HG02870 (cell line): ENCODE data around the gene POTEB3.
"Not testable (repeated sequence)": the region's sequence is repeated elsewhere in the genome, so short reads cannot be mapped to it uniquely, and the experiment has no call there.

ENCODE experiments used
- ATAC-seq: cut with Tn5 transposase; IDR thresholded peaks from one replicate; pipeline ENCODE4 v1.9.1; 2021; ENCODE audit warnings: mild to moderate bottlenecking, moderate library complexity; ENCODE audit not compliant: unreplicated experiment

The POTEB3 gene

DNA sequence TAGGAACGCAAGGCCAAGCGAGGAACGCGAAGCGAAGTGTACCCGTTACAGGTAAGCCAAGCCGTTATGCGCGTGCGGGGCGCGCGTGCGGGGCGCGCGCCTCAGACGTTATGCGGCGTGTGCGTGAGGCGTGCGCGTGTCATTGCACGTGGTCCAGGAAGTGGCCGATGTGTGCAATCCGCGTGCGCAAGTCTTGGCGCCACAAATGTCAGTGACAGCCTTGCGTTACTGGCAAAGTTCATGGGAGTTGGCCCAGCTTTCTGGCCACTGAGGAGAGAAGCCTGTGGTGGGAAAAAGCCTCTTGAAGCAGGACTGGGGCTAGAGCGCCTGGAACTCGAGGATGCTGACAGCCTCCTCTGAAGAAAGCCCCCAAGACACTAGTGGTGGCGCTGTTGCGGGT lies at the start of gene POTEB3:
TSS of gene POTEB3 (minus strand) at position 101 of the 400 bp plus-strand sequence. CDS start 488 bp downstream, outside the sequence.
- ATAC-seq, result not testable (repeated sequence)

DNA sequence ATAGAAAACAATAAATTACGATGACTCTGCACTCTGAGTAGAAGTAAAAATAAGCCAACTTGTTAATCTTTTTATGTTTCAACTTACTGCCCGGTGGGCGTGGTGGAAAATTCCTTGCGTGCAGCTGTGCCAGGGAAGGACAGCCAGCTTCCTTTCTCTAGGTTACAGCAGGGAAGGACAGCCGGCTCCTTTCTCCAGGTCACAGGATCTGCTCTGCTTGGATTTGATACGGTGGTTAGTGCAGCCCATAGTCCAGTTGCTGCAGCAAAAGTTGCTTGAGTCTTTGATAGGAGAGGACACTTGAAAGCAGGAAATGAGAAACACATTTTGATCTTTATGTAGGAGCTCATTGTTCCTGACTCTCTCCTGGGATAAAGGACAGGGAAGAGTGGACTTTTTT lies 13.4 kb upstream of the POTEB3 start:
- ATAC-seq, result not testable (repeated sequence)

DNA sequence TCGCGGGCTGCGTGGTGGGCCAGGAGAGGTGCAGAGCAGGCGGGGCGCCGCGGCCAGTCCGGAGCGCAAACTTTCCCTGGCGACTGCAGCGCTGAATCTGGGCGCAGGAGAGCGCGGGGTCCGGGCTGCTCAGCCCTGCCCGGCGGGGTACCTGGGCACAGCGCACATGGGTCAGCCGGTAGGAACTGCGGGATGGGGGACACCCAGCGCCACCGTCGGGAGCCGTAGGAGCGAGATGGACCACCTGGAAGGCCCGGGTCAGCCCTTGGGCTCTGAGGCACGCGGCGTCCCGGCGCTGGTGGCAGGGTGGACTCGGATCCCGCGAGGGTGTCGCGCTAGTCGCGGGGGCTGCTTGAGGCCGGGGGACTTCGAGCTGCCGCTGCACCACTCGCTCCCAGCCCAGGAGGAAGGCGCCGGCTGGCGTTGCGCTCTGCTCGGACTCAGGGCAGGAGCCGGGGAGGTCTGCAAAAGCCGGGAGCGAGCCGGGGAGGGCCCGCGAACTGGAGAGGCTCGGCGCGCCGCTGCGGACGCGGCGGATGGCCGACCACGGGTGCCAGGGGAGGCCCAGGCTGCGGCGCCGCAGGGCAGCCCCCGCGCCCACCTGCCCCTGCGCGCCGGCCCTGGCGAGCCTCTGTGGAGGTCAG lies 11.7 kb upstream of the POTEB3 start:
- not testable (repeated sequence) for ATAC-seq

DNA sequence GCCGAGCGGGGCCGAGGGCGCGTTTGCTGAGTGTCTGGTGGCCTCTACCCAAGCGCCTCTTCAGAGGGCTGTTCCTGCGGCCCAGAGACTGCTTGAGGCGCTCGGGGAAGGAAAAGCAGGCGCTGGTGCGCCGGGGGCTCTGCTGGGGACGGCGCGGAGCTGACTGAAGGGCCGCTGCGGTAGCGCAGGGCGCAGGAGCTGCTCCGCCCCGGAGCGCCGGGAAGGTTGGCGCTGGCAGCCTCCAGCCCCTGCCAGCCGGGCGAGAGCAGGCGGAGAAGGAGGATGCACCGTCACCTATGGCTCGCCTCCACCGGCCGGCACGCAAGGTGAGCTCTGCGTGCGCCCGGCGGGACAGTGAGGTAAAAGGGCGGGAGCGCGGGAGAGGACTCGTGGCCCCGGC lies 11.2 kb upstream of the POTEB3 start:
- not testable (repeated sequence) for ATAC-seq

DNA sequence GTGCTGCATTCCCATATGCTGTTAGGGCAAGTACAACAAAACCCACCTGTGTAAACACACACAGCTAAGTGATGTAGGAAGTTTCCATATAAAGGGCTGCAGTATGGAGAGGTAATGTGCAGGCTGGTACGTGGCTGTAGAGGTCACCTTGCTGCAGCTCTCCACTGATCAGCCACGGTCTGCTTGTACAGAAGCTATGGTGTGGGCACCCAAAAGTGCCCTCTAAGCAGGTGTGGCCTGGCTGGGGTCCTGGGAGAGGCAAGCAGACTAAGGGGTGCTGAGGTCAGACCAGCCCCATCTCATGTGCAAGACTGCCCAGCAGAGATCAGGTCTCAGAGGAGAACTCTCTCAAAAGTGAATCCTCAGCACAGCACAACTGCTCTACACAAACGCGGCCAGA lies 32.9 kb downstream of the POTEB3 start:
- ATAC-seq, result not testable (repeated sequence)

DNA sequence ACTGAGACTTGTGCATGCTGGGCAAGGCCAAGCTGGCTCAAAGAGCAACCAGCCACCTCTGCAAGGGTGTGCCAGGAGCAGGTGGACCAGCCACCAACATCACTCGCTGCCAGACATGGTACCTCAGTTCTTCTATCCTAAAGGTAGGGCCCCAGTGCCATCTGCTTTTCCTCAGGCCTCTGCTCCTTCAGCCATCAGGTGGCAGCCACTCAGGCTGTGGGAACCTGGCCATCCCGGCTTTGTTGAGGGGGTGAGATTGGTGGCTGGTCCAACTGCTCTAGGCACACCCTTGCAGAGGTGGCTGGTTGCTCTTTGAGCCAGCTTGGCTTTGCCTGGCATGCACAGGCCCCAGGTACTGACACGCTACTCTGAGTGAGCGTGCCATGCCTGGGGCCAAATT lies 38.8 kb downstream of the POTEB3 start:
- ATAC-seq, result not testable (repeated sequence)

DNA sequence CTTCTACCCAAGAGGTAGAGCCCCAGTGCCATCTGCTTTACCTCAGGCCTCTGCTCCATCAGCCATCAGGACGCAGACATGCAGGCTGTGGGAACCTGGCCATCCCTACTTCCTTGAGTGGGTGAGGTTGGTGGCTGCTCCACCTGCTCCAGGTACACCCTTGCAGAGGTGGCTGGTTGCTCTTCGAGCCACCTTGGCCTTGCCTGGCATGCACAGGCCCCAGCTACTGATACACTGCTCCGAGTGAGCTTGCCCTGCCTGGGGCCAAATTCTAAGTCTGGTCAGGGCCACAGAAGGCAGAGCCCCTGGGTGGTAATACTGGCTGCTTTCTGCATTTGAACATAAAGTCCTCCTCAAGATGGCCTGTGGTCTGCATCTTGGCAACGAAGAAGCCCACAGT lies 41.2 kb downstream of the POTEB3 start:
- not testable (repeated sequence) for ATAC-seq

DNA sequence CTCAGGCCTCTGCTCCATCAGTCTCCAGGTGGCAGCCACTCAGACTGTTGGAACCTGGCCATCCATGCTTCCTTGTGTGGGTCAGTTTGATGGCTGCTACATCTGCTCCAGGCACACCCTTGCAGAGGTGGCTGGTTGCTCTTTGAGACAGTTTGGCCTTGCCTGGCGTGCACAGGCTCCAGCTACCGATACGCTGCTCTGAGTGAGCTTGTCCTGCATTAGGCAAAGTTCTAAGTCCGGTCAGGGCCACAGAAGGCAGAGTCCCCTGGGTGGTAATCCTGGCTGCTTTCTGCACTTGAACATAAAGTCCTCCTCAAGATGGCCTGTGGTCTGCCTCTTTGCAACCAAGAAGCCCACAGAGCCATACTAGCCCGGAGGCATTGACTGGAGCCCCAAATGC lies 41.8 kb downstream of the POTEB3 start:
- not testable (repeated sequence) for ATAC-seq

DNA sequence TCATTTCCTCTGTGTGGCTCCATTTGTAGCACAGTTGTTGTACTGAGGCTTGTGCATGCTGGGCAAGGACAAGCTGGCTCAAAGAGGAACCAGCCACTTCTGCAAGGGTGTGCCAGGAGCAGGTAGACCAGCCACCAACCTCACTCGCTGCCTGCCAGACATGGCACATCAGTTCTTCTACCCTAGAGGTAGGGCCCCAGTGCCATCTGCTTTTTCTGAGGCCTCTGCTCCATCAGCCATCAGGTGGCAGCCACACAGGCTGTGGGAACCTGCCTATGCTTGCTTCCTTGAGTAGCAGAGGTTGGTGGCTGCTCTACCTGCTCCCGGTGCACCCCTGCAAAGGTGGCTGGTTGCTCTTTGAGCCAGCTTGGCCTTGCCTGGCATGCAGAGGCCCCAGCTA lies 42.6 kb downstream of the POTEB3 start:
- not testable (repeated sequence) for ATAC-seq

DNA sequence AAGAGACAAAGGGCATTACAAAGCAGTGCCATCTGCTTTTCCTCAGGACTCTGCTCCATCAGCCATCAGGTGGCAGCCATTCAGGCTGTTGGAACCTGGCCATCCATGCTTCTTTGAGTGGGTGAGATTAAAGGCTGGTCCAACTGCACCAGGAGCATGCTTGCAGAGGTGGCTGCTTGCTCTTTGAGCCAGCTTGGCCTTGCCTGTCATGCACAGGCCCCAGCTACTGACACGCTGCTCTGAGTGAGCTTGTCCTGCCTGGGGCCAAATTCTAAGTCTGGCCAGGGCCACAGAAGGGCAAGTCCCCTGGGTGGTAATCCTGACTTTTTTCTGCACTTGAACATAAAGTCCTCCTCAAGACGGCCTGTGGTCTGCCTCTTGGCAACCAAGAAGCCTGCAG lies 43.1 kb downstream of the POTEB3 start:
- ATAC-seq, result not testable (repeated sequence)

DNA sequence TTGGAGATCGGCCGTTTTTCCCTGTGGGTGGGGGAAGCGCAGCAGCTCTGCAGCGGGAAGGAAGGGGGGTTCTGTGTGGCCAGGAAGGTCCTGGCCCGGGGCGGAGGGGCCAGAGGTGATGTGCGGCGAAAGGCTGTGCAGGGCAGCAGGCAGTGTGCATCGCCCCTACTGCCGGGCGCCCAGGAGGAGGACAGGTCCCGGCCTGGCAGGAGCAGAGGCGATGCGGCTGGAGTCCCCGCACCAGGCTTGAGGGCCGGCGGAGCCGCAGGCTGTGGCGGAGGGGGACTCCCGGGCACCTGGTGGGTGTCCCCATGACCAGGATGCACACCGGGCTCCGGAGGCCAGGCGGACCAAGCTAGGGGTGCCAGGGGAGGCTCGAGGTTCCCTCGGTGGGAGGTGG lies 54.3 kb downstream of the POTEB3 start:
- not testable (repeated sequence) for ATAC-seq

DNA sequence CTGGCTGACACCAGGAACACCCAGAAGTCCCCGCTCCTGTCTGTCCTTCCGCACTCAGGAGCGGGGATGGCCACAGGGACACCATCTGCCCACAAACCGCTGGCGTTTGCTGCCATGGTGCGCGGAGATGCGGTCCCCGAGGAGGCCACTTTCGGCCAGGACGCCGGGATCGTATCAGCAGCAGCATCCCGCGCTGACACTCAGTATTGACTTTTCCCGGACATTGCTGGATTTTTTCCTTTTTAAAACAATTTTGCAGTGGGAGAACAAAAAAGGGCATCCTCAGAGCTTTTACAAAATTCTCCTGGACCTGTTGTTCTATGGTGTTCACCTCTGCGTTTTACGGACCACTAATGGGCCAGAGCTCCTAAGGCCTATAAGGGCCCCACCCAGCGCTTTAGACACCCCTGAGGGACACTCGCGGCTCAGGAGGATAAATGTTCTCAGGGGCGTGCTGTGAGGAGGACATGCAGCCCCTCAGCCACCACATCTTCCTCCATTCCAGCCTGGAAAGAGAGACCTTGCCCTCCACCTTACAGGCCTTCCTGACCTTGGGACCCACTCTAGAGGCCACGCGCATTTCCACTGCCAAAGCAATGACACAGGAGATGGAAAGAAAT lies 56.3 kb downstream of the POTEB3 start:
- ATAC-seq, result not testable (repeated sequence)

DNA sequence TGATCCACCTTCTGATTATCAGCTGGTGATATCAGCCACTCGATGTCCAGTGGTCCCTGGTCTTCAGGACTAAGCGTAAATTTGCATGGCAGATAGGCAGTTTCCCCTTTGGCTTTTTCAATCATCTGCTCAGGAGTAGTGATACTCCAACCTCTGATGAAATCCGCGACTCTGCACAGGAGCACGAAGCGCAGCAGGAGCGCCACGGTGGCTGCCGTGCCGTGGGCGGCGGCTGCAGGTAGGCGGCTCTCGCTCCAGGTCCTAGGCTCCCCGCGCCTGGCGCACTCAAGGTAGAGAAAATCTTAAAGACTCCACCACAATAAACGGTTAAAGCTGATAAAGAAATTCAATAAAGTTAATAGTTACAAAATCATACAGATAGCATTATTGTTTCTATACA lies 66.6 kb downstream of the POTEB3 start:
- not testable (repeated sequence) for ATAC-seq

DNA sequence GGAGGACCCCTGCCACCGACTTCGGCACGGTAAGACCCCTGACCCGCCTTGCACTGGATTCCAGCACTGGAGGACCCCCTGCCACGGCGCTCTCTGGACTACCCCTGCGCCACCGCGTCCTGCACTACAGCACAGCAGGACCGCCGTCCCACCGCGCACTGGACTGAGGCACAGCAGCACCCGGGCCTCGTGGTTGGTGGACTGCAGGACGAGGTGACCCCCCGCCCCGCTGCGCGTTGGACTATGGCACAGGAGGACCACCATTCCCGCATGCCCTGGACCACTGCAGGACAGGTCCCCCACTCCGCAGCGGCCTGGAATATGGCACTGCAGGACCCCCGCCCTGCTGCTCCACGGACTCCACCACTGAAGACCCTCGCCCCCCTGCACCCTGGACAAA lies 71.1 kb downstream of the POTEB3 start:
- not testable (repeated sequence) for ATAC-seq

DNA sequence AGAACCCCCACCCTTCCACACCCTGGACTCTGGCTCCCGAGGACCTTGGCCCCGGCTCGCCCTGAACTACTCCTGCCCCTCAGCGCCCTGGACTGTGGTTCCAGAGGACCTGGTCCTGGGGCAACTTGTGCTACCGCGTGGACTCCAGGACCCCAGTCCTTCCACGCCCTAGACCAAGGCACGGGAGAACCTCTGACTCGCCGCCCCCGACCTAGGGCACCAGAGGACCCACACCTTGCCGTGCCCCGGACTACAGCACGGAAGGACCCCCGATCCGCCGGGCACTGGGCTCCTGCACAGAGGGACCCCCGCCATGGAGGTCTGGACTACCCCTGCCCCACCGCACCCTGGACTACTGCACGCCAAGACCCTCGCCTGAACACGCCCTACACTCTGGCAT lies 71.7 kb downstream of the POTEB3 start:
- not testable (repeated sequence) for ATAC-seq
